GM19455 (cell line): ENCODE results near the gene NPAS3.

Experiments
- ATAC-seq: cut with Tn5 transposase; IDR thresholded peaks from one replicate; pipeline ENCODE4 v1.9.1; 2021; ENCODE audit not compliant: unreplicated experiment

Gene NPAS3

GRCh38 chr14:32938719-32939253 is at the start of gene NPAS3:
Gene NPAS3 (plus strand): TSS chr14:32938879.
- ATAC-seq: no peak

- no peak for ATAC-seq
These were observed 41.5 kb upstream of the NPAS3 start for GRCh38 chr14:32896979-32897697.

- no peak for ATAC-seq
These were observed 41.0 kb upstream of the NPAS3 start for GRCh38 chr14:32897698-32898064.

- no peak for ATAC-seq
These were observed 39.8 kb upstream of the NPAS3 start for GRCh38 chr14:32898876-32899275.

- ATAC-seq: no peak
These were observed 38.1 kb upstream of the NPAS3 start for GRCh38 chr14:32900547-32900946.

- ATAC-seq: no peak
These were observed 33.7 kb upstream of the NPAS3 start for GRCh38 chr14:32905013-32905412.

GRCh38 chr14:32906672-32907071 is 32.0 kb upstream of the NPAS3 start:
- ATAC-seq: no peak

GRCh38 chr14:32908196-32909084 is 30.2 kb upstream of the NPAS3 start:
- no peak for ATAC-seq

GRCh38 chr14:32913725-32914124 is 25.0 kb upstream of the NPAS3 start:
- ATAC-seq: no peak

GRCh38 chr14:32914391-32914790 is 24.3 kb upstream of the NPAS3 start:
- no peak for ATAC-seq

- no peak for ATAC-seq
These were observed 17.9 kb upstream of the NPAS3 start for GRCh38 chr14:32920696-32921276.

GRCh38 chr14:32925439-32925838 is 13.2 kb upstream of the NPAS3 start:
- no peak for ATAC-seq

GRCh38 chr14:32932302-32932913 is 6.3 kb upstream of the NPAS3 start:
- ATAC-seq: no peak

GRCh38 chr14:32932914-32933628 is 5.6 kb upstream of the NPAS3 start:
- no peak for ATAC-seq

- ATAC-seq: no peak
These were observed 5.0 kb upstream of the NPAS3 start for GRCh38 chr14:32933629-32934072.

- no peak for ATAC-seq
These were observed 4.4 kb upstream of the NPAS3 start for GRCh38 chr14:32934073-32934880.

GRCh38 chr14:32934881-32935633 is 3.6 kb upstream of the NPAS3 start:
- no peak for ATAC-seq

GRCh38 chr14:32939254-32940065 is 781 bp downstream of the NPAS3 start:
- no peak for ATAC-seq
